ENCODE data around the gene FBRSL1. TPM values are rescaled to one million over a fixed set of nuclear protein-coding genes. Genes with fewer than 3 reads are reported as not detected.
A peak's percentile ranks its signal among the peaks of the same experiment; 100 is the strongest.
"Not testable (repeated sequence)": the region's sequence is repeated elsewhere in the genome, so short reads cannot be mapped to it uniquely, and the experiment has no call there.

Gene FBRSL1
- total RNA-seq, 1 donor from 2014 or later: 44.9 TPM

DNA sequence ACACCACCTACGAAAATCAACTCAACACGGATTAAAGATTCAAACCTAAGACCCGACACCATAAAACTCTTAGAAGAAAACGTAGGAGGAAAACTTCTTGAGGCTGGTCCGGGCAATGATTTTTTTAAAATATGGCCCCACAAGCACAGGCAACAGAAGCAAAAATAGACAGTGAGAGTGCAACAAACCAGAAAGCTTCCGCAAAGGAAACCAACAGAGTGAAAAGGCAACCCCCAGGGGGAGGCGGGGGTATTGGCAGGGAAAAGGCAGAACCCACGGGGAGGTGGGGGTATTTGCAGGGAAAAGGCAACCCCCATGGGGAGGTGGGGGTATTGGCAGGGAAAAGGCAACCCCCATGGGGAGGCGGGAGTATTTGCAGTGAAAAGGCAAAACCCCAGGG is 20.5 kb upstream of the FBRSL1 start:
- ATAC-seq (no peak), DNase-seq (ENCODE audit: low spot score) (no peak)

DNA sequence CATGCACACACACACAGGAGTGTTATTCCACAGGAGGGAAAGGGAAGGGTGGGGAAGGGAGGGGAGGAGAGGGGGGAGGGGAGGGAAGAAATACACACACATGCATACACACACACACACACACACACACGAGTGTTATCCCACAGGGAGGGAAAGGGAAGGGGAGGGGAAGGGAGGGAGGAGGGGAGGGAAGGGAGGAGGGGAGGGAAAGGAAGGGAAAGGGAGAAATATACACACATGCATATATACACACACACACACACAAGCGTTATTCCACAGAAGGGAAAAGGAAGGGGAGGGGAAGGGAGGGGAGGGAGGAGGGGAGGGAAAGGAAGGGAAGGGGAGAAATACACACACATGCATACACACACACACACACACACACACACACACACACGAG is 19.6 kb upstream of the FBRSL1 start:
- DNase-seq (ENCODE audit: low spot score): no peak
- no peak for ATAC-seq

DNA sequence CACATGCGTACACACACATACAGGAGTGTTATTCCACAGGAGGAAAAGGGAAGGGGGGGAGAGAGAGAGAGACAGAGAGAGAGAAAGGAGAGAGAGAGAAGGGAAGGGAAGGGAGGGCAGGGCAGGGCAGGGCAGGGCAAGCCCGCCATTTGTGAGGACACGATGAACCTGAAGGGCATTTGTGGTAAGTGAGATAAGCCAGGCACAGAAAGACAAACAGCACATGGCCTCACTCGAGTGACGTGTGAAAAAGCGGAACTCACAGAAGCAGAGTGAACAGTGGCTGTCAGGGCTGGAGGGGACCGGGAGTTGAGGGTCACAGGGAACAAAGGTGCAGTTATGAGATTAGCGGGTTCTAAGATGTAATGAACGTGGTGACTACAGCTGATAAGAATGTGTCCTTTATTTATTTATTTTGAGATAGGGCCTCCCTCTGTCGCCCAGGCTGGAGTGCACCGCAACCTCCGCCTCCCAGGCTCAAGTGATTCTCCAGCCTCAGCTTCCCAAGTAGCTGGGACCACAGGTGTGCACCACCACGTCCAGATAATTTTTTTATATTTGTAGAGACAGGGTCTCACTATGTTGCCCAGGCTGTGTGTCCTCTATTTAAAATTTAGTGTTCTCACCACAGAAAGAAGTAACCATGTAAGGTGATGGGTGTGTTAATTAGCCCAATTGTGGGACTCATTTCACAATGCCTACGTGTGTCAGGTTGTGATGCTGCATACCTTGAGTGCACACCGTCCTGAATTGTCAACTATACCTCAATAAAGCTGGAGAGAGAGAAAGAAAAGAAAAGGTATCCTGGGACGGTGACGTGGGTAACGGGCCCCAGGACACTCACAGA is 18.7 kb upstream of the FBRSL1 start:
- DNase-seq (ENCODE audit: low spot score) (no peak), ATAC-seq (peak; percentile 37)

DNA sequence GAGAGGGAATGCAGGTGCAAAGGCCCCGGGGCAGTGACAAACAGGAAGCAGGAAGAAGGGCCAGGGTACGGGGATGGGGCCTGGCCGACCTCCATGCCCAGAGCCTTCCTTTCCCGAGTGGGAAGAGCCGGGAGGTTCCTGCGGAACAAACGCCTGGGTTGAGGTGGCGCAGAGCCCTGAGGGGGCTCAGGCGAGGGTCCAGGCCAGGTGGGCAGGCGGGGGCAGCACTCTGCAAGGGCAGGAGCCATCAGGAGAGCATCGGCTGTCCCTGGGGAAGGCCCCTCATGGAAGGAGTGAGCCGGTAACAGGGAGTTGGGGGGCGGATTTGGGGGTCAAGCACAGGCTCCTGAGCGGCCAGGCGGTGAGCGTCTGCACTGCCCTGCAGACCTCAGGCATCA is 18.1 kb upstream of the FBRSL1 start:
- DNase-seq (ENCODE audit: low spot score): no peak
- no peak for ATAC-seq

DNA sequence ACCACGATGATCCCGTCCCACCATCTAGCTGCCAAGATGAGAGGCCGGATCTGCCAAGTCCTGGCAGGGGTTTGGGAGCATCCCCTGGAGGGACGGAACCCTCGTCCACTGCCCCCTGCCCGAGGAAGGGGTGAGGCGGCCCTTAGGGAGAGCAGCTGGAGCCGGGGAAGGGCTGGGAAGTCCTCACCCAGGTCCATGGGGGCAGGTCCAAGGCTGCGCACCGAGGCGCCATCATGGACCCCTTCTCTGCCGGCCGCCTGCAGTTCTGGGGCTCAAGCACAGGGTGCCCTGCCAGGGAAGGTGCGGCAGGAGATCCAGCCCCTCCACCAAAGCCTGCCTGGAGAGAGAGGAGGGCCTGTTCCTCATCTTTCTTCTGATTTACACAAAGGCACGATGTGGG is 17.6 kb upstream of the FBRSL1 start:
- no peak for ATAC-seq
- DNase-seq (ENCODE audit: low spot score): no peak

DNA sequence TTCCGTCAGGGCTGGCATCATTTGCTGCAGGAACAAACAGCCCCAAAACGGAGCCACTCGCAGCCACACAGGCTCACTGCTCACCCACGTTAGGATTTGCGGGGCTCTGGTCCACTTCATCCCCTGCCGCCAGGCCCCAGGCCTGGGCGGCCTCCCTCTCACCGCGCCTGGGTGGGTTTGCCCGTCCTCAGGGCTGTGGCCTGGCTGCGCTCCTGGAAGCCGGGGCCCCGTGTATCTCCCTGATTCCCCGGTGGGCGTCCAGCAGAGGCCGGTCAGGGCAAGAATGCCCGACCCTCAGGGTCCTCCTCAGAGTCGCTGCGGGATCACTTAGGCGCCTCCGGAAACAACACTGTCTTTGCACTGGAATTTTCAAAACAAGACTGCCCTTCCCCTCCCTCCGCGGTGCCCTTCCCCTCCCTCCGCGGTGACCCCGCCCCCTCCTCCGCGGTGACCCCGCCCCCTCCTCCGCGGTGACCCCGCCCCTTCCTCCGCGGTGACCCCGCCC is 15.7 kb upstream of the FBRSL1 start:
- ATAC-seq (no peak), DNase-seq (ENCODE audit: low spot score) (no peak)

DNA sequence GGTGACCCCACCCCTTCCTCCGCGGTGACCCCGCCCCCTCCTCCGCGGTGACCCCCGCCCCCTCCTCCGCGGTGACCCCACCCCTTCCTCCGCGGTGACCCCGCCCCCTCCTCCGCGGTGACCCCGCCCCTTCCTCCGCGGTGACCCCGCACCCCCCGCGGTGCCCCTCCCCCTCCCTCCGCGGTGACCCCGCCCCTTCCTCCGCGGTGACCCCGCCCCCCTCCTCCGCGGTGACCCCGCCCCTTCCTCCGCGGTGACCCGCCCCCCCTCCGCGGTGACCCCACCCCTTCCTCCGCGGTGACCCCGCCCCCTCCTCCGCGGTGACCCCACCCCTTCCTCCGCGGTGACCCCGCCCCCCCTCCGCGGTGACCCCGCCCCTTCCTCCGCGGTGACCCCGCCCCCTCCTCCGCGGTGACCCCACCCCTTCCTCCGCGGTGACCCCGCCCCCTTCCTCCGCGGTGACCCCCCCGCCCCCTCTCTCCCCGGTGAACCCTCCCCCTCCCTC is 15.1 kb upstream of the FBRSL1 start:
- not testable (repeated sequence) for ATAC-seq; DNase-seq (ENCODE audit: low spot score)

DNA sequence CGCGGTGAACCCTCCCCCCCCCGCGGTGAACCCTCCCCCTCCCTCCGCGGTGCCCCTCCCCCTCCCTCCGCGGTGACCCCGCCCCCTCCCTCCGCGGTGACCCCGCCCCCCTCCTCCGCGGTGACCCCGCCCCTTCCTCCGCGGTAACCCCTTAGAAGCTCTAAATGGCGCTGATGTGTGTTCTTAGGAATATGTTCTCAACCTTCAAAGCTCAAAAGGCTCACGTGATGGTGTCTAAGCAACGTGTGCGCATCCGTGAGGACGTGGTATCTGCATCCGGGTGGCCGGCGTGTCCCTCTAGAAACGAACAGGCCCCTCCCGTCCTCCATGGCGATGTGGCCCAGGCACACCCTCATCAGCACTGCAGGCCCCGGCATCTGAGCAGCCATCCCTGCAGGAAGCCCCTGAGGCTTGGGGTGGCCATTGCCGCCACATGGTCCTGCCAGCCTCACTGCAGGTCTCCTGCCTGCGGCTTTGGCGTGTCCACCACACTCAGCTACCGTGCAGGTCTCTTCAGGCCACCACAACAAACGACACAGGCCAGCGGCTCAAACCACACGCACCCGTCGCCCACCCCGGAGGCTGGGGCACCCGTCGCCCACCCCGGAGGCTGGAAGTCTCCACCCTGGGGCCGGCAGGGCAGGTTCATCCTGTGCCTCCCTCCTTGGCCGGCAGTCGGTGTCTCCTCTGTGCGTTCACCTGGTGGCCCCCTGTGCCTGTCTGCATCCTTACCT is 14.5 kb upstream of the FBRSL1 start:
- DNase-seq (ENCODE audit: low spot score) (no peak), ATAC-seq (no peak)

DNA sequence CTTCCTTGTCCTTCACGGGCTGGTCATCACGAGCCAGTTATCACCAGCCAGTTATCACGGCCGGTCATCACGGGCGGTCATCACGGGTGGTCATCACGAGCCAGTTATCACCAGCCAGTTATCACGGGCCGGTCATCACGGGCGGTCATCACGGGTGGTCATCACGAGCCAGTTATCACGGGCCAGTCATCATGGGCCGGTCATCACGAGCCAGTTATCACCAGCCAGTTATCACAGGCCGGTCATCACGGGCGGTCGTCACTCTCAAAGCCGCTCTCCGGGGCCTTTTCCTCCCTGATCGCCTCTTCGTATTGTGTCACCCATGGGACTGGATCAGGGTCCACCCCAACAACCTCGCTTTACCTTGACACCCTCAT is 13.9 kb upstream of the FBRSL1 start:
- ATAC-seq (no peak), DNase-seq (ENCODE audit: low spot score) (no peak)

DNA sequence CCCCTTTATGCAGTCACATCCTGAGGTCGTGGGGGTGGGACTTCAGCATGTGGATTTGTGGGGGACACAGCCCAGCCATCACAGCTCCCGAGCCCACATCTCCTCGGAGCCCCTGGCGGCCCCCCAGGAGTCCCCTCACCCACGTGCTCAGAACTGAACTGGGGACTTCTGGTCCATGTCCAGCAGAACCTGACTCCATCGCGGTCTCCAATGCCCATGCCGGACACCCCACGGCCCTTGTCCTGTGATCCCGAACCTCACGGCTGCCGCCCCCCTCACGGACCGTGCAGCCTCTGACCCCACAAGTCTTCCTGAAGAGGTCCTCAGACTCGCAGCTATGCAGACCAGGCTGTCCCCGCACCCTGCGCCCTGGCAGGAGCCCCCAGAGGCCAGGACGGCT is 13.5 kb upstream of the FBRSL1 start:
- no peak for DNase-seq (ENCODE audit: low spot score)
- ATAC-seq: no peak

DNA sequence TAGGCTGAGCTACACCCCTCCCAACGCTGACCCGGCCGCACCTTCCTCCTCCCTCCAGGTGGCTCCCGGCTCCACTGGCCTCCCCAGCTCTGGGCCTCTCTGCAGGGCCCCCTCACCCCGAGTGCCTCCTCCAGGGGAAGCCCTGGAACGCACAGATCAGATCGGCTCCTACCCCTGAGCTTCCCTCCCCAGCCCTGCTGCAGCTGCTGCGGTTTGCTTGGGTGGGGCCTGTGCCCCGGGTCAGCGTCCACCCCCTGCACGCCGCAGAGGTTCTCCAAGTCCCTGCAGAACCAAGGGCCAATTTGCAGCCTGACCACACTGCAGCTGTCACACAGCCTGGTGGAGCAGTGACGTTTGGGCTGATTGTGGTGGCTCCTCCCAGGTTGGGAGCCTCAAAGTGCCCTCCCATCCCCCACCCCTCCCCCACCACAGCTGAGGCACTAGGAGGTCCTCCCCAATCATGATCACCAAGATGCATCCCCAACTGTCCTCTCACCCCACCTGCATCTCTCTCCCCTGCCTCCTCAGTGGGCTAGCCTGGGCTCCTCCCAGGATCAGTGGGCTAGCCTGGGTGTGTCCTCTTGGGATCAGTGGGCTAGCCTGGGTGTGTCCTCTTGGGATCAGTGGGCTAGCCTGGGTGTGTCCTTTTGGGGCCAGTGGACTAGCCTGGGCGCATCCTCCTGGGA is 12.8 kb upstream of the FBRSL1 start:
- no peak for DNase-seq (ENCODE audit: low spot score)
- ATAC-seq: no peak

DNA sequence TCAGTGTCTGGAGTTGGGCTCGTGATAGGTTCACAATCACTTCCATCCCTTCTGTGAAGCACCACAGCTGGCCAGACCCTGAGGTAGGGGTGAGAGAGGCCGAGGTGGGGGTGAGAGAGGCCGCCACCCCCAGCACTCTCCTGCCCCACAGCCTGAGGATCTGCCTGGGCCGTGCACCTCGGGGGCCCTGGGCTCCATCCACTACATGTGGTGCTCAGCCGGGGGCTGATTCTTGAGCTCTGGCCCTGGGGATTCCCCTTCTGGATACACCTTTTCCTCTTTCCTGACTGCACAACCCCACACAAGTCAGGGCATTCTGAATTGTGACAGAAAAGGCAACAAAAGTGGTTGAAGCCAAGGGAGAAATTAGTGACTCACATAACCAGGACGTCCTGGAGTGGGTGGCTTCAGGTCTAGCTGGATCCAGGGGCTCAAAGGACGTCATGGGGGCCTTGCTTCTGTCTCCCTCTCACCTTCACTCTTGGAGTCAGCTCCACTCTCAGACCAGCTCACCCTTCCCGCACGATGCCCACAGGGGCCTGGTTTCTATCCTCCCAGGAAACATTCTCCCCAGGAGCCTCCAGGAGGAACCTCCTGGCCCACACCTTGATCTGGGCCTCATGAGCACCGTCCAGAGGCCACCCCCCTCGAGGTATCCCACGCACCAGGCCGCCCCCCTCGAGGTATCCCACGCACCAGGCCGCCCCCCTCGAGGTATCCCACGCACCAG is 12.1 kb upstream of the FBRSL1 start:
- no peak for ATAC-seq
- no peak for DNase-seq (ENCODE audit: low spot score)

DNA sequence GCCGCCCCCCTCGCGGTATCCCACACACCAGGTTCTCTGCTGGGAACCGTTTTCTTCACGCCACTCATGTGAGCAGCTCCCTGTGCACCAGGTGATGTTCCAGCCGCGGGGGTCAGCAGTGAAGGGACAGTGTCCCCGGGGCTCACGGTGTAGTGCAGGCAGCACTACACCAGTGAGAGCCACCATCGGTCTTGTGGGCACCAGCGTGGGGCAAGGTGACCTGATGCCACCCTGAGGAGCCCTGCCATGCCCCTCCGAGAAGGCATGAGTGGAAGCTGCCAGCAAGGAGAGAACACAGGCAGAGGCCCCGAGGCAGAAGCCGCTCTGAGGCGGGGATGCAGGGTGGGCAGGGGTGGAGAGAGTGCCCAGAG is 11.5 kb upstream of the FBRSL1 start:
- no peak for ATAC-seq
- no peak for DNase-seq (ENCODE audit: low spot score)

DNA sequence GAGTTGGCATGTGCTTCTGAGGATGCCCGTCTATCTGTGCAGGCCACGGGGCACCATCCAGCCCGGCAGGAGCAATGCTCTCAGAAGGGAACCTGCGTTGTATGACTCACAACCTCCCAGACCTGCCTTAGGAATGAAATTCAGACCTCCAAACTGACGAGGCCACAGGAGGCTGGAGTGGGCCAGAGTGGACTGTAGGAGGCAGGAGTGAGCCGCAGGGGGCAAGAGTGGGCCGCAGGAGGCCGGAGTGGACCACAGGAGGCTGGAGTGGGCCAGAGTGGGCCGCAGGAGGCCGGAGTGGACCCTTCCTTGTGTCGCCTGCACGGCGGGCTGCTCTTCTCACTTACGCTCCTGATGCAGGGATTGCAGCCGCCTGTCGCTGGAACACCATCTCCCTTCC is 11.1 kb upstream of the FBRSL1 start:
- ATAC-seq (no peak), DNase-seq (ENCODE audit: low spot score) (no peak)

DNA sequence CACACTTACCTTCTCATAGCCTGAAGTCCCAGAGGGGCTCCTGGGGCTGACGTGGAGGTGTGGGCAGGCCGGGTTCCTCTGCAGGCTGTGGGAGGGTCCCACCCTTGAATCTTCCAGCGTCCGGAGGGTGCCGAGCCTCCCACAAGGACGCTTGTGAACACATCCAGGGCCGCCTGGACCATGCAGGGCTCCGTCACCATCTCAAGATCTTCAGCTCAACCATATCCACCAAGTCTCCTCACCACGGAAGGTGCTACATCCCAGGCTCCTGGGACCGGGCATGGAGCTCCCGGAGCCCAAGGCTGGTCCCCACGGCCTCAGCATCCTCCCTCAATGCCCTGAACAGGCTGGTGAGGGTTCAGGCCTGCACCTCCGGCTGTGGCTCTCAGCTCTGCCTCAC is 10.7 kb upstream of the FBRSL1 start:
- no peak for ATAC-seq
- no peak for DNase-seq (ENCODE audit: low spot score)

DNA sequence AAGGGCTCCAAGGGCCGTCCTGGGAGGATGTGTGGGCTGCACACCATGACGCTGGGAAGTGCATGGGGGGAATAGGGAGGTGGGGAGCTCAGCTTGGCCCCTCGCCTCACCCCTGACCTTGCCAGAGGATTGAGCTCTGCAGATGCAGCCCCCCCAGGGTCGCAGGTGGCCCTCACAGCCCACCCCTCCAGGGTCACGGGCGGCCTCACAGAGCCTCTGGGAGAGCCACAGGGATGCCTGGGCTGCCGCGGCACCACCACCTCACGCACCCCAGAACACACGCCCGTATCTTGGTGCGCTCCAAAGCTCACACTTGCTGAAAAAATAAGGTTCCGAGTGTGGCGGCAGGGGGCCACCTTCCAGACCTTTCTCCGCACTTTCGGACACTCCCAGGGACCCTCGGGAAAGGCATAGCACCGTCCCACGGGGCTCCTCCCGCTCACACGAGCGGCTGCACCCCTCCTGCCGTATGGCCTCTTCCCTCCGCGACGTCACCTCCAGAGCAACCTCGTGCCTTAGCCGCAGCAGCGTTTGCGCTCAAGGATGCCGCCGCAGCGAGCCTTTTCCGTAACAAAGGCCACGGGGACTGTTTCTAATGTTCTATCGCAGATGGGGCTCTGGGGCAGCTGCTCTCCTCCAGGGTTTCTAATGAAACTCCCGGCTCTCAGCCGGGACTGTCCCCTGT is 9.9 kb upstream of the FBRSL1 start:
- DNase-seq (ENCODE audit: low spot score): no peak
- no peak for ATAC-seq

DNA sequence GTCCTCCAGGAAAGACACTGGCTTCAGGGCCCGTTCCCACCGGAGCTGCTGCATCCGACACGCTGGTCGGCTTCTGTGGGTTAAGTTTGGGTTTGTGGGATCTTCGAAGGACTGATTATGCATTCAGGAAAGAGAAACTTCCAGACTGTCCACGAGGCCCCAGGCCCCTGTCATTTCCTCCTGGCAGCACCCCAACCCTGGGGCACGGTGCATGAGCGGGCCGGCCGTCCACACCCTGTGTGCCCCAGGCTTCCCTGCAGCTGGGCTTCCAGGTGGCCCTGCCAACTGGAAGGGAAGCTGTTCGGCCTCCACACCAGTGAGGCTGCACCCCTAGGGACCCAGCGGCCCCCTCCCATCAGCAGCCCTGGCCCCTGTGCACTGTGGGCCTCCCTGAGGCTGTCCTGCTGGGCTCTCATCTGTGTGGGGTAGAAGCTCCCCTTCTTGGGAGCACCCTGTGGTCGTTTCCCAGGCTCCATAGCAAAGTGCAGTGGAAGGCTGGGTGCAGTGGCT is 9.3 kb upstream of the FBRSL1 start:
- no peak for DNase-seq (ENCODE audit: low spot score)
- ATAC-seq: no peak

DNA sequence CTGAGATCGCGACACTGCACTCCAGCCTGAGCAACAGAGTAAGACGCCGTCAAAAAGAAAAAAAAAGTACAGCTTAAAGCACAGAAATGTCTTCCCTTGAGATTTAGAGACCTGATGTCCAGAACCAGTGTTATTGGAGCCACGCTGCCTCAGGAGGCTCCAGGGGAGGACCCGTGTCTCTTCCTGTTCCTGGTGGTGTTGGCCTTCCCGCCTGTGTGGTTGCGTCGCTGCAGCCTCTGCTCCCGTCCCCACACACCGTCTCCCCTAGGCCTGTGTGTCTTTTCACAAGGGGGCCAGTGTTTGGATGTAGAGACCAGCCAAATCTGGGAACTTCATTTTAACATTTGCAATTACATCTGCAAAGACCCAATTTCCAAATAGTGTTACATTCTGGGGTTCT is 8.6 kb upstream of the FBRSL1 start:
- ATAC-seq: no peak
- DNase-seq (ENCODE audit: low spot score): no peak

DNA sequence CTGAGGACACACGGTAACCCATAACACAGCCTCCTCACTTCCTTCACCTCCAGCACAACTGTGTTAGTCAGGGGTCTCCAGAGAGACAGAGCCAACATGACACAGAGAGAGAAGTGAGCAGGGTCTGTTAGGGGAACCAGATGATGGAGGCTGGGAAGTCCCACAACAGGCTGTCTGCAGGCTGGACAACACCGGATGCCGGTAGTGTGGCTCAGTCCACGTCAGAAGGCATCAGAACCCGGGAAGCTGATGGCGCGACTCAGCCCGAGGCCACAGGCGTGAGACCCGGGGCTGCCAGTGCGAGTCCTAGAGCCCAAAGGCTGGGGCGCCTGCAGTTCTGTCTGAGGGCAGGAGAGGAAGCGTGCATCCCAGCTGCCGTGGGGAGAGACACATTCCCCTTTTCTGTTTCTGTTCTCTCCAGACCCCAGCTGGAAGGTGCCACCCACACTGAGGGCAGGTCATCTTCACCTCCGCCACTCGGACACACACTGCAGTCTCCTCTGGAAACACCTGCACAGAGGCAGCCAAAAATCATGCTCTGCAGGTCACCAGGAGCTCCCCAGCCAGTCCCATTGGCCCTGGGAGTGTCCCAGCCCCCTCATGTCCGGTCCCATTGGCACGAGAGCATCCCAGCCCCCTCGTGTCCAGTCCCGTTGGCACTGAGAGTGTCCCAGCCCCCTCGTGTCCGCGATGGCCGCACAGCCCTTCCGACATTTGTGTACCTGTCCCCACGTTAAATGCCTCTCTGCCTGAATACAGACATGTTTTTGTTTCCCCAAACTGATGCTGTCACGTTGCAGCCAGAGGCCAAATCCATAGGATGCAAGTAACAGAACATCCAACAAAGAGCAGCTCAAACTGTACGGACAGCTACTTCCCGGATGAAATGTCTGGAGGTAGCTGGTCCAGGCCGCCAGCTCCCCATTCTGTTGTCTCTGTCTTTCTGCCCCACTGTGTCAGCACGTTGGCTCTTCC is 7.9 kb upstream of the FBRSL1 start:
- ATAC-seq (no peak), DNase-seq (ENCODE audit: low spot score) (no peak)
